GM20431 (cell line): ENCODE results near the gene TMEM145.

Experiments used
- in situ Hi-C: fragments of 300-500 bp; cut with MseI, MboI; formaldehyde crosslinking; loops from one replicate; pipeline ENCODE4 v1.15.0; 2020; ENCODE audit warnings: low sequenced_read_pairs; ENCODE audit not compliant: unreplicated experiment

TMEM145 gene

GRCh38 chr19:42309686-42310085 lies 3.4 kb upstream of the TMEM145 start:
- in situ Hi-C loops, result no loop called here

- in situ Hi-C loops, result no loop called here
Observed at GRCh38 chr19:42311657-42312056, 1.5 kb upstream of the TMEM145 start.

GRCh38 chr19:42312370-42312769 lies 739 bp upstream of the TMEM145 start:
- in situ Hi-C loops, result no loop called here

- in situ Hi-C loops, result no loop called here
Observed at GRCh38 chr19:42313840-42314755, 989 bp downstream of the TMEM145 start.

- in situ Hi-C loops, result no loop called here
Observed at GRCh38 chr19:42315024-42315423, 1.9 kb downstream of the TMEM145 start.

GRCh38 chr19:42316223-42317211 lies 3.4 kb downstream of the TMEM145 start:
- in situ Hi-C loops, result no loop called here

- in situ Hi-C loops, result no loop called here
Observed at GRCh38 chr19:42317535-42317934, 4.4 kb downstream of the TMEM145 start.

GRCh38 chr19:42322305-42322704 lies 9.2 kb downstream of the TMEM145 start:
- in situ Hi-C loops, result no loop called here

GRCh38 chr19:42323473-42323851 lies 10.4 kb downstream of the TMEM145 start:
- in situ Hi-C loops, result no loop called here

- in situ Hi-C loops, result no loop called here
Observed at GRCh38 chr19:42323852-42324654, 10.9 kb downstream of the TMEM145 start.

GRCh38 chr19:42324655-42325307 lies 11.7 kb downstream of the TMEM145 start:
- in situ Hi-C loops, result no loop called here

GRCh38 chr19:42325308-42325895 lies 12.3 kb downstream of the TMEM145 start, which contains the start of gene MEGF8:
Gene MEGF8, plus strand, starts transcription at chr19:42325635. Its CDS starts 609 bp downstream, at chr19:42326244.
- in situ Hi-C loops, result no loop called here

- in situ Hi-C loops, result no loop called here
Observed at GRCh38 chr19:42325896-42326771, 13.0 kb downstream of the TMEM145 start.

GRCh38 chr19:42326969-42327368 lies 13.9 kb downstream of the TMEM145 start:
- in situ Hi-C loops, result no loop called here

- in situ Hi-C loops, result no loop called here
Observed at GRCh38 chr19:42327381-42327780, 14.3 kb downstream of the TMEM145 start.

- in situ Hi-C loops, result no loop called here
Observed at GRCh38 chr19:42328106-42328505, 15.0 kb downstream of the TMEM145 start.

- in situ Hi-C loops, result no loop called here
Observed at GRCh38 chr19:42328854-42329253, 15.7 kb downstream of the TMEM145 start.

- in situ Hi-C loops, result no loop called here
Observed at GRCh38 chr19:42330241-42330711, 17.2 kb downstream of the TMEM145 start.
